GM12878 (cell line): ENCODE data around the gene INO80B. TPM values are rescaled to one million over a fixed set of nuclear protein-coding genes. Genes with fewer than 3 reads are reported as not detected.

Experiments
- CBFB ChIP-seq: IDR thresholded peaks from 2 replicates; pipeline ENCODE4 v1.6.1; 2016; ENCODE audit warnings: antibody characterized with exemption, low read depth
- CBX5 ChIP-seq: sonication (generic); IDR thresholded peaks from 2 replicates; pipeline ENCODE4 v1.6.1; 2016; ENCODE audit warnings: low read depth, moderate library complexity, mild to moderate bottlenecking, inconsistent platforms
- HDAC6 ChIP-seq: fragments of 200-600 bp; sonication (generic); IDR thresholded peaks from one replicate; pipeline ENCODE4 v1.8.0; 2017; ENCODE audit warnings: antibody characterized with exemption; ENCODE audit not compliant: unreplicated experiment
- MTA2 ChIP-seq: fragments of 450-650 bp; IDR thresholded peaks from 2 replicates; pipeline ENCODE4 v1.6.1; 2016; ENCODE audit warnings: low read depth, mild to moderate bottlenecking, moderate library complexity
- MYC ChIP-seq: IDR thresholded peaks from 2 replicates; pipeline ENCODE4 v1.6.1; 2011; ENCODE audit warnings: mild to moderate bottlenecking, low read length, moderate library complexity, inconsistent platforms; ENCODE audit not compliant: insufficient read depth, insufficient replicate concordance, insufficient read length, severe bottlenecking
- NR2C2 ChIP-seq: IDR thresholded peaks from 2 replicates; pipeline ENCODE4 v1.6.1; 2011; ENCODE audit warnings: borderline replicate concordance, low read depth; ENCODE audit not compliant: control insufficient read depth, insufficient read length
- POLR2A ChIP-seq: IDR thresholded peaks from 2 replicates; pipeline ENCODE4 v1.6.1; 2011; ENCODE audit warnings: low read depth, mild to moderate bottlenecking, low read length
- TCF12 ChIP-seq: IDR thresholded peaks from 2 replicates; pipeline ENCODE4 v1.6.1; 2011; ENCODE audit warnings: low read depth, mild to moderate bottlenecking, low read length
- ZNF622 ChIP-seq: fragments of 450-650 bp; IDR thresholded peaks from 2 replicates; pipeline ENCODE4 v1.6.1; 2017; ENCODE audit warnings: mild to moderate bottlenecking, inconsistent platforms
- polyA plus RNA-seq, 11 experiments: library from polyadenylated mRNA; depleted of rRNA in 4 of 11; unstranded in 6 of 11; stranded (reverse) in 5 of 11; fragments of >200 nt; fragmentation: Nextera tagmentation in 4 of 11; fragmentation: Illumina TruSeq in 1 of 11; extraction: Ambion mirVana in 4 of 11; extraction: Trizol in 1 of 11; gene quantifications; 1 replicate in 1 of 11; 2 replicates in 10 of 11; pipeline versions ENCODE4 v1.2.1 to v1.2.3, GENCODE V29; 2011 to 2016; ENCODE audit warnings: inconsistent platforms in 2 of 11, missing spikeins in 2 of 11, low read depth in 1 of 11
- total RNA-seq, 4 experiments: library from RNA; depleted of rRNA in 3 of 4; stranded (reverse); fragments of >200 nt in 3 of 4; fragmentation: Illumina TruSeq in 1 of 4; extraction: Trizol in 1 of 4; gene quantifications; 2 replicates each; pipeline versions ENCODE4 v1.2.1 to v1.2.3, GENCODE V29; 2013 to 2021
- TF ChIP-seq, protein P1 (sequence below): fragments of 450-650 bp; IDR thresholded peaks from 2 replicates; pipeline ENCODE4 v1.6.1; 2017; ENCODE audit warnings: mild to moderate bottlenecking, moderate library complexity
- TF ChIP-seq, protein P2 (sequence below): IDR thresholded peaks from 2 replicates; pipeline ENCODE4 v1.6.1; 2012; ENCODE audit warnings: low read depth, low read length, improper control_type of control experiment
- TF ChIP-seq, protein P3 (sequence below): fragments of 450-650 bp; formaldehyde crosslinking; IDR thresholded peaks from 2 replicates; pipeline ENCODE4 v1.4.0; 2022; ENCODE audit warnings: mild to moderate bottlenecking, moderate library complexity
- TF ChIP-seq, protein P4 (sequence below): fragments of 450-650 bp; IDR thresholded peaks from 2 replicates; pipeline ENCODE4 v1.6.1; 2017; ENCODE audit warnings: antibody characterized with exemption, mild to moderate bottlenecking, moderate library complexity
- TF ChIP-seq, protein P5 (sequence below): fragments of 450-650 bp; formaldehyde crosslinking; IDR thresholded peaks from 2 replicates; pipeline ENCODE4 v1.5.0; 2022; ENCODE audit warnings: mild to moderate bottlenecking, missing genetic modification characterization

The INO80B gene
- total and polyA plus RNA-seq, 10 of the 15 experiments (the other 5 are each of a cell fraction or from before 2014, with no cell fraction given): 1.3 to 26.7 (median 11.1) TPM

DNA sequence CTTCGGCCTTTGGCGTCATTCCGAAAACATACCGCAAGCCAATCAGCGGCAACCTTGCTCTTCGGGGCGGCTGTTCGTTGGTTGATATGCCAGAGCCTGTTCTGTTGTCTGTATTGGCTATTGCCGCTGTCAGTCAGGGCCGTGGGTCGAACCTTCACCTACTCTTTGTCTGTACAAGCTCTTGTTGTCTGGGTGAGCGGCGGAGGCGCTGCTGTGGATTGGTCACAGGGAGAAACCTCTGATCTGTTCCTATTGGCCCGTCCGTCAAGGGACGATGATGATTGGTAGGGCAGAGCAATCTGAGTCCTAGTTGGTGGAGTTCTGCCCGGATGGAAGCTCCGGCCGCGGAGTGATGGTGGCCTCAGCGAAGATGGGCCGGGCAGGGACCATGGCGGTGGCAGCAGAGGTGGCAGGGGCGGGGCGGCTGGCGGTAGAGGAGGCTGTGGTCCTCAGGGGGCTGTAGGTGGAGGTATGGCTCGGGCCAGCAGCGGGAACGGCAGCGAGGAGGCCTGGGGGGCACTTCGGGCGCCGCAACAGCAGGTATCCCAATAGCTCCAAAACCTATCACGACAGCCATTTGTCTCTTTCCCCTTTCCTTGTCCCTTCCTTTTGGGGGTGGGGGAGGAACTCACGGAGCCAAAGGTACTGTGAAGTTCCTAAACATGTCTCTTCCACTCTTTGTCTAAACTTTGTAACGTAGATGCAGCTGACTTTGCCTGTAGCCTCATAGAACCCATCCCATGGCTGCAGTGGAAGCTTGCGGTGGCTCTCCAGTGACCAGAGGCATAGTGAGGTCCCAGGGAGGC, 3.4 kb downstream of the INO80B start, which contains the start of gene WBP1 (continued):
- TF ChIP-seq, protein P1, sequence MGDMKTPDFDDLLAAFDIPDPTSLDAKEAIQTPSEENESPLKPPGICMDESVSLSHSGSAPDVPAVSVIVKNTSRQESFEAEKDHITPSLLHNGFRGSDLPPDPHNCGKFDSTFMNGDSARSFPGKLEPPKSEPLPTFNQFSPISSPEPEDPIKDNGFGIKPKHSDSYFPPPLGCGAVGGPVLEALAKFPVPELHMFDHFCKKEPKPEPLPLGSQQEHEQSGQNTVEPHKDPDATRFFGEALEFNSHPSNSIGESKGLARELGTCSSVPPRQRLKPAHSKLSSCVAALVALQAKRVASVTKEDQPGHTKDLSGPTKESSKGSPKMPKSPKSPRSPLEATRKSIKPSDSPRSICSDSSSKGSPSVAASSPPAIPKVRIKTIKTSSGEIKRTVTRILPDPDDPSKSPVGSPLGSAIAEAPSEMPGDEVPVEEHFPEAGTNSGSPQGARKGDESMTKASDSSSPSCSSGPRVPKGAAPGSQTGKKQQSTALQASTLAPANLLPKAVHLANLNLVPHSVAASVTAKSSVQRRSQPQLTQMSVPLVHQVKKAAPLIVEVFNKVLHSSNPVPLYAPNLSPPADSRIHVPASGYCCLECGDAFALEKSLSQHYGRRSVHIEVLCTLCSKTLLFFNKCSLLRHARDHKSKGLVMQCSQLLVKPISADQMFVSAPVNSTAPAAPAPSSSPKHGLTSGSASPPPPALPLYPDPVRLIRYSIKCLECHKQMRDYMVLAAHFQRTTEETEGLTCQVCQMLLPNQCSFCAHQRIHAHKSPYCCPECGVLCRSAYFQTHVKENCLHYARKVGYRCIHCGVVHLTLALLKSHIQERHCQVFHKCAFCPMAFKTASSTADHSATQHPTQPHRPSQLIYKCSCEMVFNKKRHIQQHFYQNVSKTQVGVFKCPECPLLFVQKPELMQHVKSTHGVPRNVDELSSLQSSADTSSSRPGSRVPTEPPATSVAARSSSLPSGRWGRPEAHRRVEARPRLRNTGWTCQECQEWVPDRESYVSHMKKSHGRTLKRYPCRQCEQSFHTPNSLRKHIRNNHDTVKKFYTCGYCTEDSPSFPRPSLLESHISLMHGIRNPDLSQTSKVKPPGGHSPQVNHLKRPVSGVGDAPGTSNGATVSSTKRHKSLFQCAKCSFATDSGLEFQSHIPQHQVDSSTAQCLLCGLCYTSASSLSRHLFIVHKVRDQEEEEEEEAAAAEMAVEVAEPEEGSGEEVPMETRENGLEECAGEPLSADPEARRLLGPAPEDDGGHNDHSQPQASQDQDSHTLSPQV: no peak
- no peak for TF ChIP-seq MTA2
- TF ChIP-seq, protein P2, sequence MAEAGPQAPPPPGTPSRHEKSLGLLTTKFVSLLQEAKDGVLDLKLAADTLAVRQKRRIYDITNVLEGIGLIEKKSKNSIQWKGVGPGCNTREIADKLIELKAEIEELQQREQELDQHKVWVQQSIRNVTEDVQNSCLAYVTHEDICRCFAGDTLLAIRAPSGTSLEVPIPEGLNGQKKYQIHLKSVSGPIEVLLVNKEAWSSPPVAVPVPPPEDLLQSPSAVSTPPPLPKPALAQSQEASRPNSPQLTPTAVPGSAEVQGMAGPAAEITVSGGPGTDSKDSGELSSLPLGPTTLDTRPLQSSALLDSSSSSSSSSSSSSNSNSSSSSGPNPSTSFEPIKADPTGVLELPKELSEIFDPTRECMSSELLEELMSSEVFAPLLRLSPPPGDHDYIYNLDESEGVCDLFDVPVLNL: no peak
- no peak for TF ChIP-seq CBFB
- TF ChIP-seq MYC: no peak
- TF ChIP-seq NR2C2: no peak
- no peak for TF ChIP-seq CBX5
- TF ChIP-seq, protein P3, sequence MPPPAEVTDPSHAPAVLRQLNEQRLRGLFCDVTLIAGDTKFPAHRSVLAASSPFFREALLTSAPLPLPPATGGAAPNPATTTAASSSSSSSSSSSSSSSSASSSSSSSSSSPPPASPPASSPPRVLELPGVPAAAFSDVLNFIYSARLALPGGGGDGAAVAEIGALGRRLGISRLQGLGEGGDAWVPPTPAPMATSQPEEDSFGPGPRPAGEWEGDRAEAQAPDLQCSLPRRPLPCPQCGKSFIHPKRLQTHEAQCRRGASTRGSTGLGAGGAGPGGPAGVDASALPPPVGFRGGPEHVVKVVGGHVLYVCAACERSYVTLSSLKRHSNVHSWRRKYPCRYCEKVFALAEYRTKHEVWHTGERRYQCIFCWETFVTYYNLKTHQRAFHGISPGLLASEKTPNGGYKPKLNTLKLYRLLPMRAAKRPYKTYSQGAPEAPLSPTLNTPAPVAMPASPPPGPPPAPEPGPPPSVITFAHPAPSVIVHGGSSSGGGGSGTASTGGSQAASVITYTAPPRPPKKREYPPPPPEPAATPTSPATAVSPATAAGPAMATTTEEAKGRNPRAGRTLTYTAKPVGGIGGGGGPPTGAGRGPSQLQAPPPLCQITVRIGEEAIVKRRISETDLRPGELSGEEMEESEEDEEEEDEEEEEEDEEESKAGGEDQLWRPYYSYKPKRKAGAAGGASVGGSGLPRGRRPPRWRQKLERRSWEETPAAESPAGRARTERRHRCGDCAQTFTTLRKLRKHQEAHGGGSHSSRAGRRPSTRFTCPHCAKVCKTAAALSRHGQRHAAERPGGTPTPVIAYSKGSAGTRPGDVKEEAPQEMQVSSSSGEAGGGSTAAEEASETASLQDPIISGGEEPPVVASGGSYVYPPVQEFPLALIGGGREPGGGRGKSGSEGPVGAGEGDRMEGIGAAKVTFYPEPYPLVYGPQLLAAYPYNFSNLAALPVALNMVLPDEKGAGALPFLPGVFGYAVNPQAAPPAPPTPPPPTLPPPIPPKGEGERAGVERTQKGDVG (CRISPR knock-in tag): no peak
- TF ChIP-seq, protein P4, sequence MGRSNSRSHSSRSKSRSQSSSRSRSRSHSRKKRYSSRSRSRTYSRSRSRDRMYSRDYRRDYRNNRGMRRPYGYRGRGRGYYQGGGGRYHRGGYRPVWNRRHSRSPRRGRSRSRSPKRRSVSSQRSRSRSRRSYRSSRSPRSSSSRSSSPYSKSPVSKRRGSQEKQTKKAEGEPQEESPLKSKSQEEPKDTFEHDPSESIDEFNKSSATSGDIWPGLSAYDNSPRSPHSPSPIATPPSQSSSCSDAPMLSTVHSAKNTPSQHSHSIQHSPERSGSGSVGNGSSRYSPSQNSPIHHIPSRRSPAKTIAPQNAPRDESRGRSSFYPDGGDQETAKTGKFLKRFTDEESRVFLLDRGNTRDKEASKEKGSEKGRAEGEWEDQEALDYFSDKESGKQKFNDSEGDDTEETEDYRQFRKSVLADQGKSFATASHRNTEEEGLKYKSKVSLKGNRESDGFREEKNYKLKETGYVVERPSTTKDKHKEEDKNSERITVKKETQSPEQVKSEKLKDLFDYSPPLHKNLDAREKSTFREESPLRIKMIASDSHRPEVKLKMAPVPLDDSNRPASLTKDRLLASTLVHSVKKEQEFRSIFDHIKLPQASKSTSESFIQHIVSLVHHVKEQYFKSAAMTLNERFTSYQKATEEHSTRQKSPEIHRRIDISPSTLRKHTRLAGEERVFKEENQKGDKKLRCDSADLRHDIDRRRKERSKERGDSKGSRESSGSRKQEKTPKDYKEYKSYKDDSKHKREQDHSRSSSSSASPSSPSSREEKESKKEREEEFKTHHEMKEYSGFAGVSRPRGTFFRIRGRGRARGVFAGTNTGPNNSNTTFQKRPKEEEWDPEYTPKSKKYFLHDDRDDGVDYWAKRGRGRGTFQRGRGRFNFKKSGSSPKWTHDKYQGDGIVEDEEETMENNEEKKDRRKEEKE: no peak
- peak; percentile 68 for TF ChIP-seq POLR2A
- no peak for TF ChIP-seq HDAC6
- no peak for TF ChIP-seq ZNF622
- TF ChIP-seq TCF12: no peak
- TF ChIP-seq, protein P5, sequence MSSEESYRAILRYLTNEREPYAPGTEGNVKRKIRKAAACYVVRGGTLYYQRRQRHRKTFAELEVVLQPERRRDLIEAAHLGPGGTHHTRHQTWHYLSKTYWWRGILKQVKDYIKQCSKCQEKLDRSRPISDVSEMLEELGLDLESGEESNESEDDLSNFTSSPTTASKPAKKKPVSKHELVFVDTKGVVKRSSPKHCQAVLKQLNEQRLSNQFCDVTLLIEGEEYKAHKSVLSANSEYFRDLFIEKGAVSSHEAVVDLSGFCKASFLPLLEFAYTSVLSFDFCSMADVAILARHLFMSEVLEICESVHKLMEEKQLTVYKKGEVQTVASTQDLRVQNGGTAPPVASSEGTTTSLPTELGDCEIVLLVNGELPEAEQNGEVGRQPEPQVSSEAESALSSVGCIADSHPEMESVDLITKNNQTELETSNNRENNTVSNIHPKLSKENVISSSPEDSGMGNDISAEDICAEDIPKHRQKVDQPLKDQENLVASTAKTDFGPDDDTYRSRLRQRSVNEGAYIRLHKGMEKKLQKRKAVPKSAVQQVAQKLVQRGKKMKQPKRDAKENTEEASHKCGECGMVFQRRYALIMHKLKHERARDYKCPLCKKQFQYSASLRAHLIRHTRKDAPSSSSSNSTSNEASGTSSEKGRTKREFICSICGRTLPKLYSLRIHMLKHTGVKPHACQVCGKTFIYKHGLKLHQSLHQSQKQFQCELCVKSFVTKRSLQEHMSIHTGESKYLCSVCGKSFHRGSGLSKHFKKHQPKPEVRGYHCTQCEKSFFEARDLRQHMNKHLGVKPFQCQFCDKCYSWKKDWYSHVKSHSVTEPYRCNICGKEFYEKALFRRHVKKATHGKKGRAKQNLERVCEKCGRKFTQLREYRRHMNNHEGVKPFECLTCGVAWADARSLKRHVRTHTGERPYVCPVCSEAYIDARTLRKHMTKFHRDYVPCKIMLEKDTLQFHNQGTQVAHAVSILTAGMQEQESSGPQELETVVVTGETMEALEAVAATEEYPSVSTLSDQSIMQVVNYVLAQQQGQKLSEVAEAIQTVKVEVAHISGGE: no peak
